Ovary (tissue), 3 donors: ENCODE results near the gene XYLT1.

Experiments used
- POLR2A ChIP-seq: fragments of 450-650 bp; IDR thresholded peaks from one replicate; pipeline ENCODE4 v1.6.1; 2017; ENCODE audit warnings: antibody characterized with exemption, mild to moderate bottlenecking, moderate library complexity
- TF ChIP-seq, protein P1 (sequence below), 3 donors: fragments of 450-650 bp in 2 of 3; fragments of 200-600 bp in 1 of 3; IDR thresholded peaks; one replicate each; pipeline versions ENCODE4 v1.5.1 to v1.8.0; 2016 to 2022; ENCODE audit warnings: antibody characterized with exemption in 3 of 3, mild to moderate bottlenecking in 1 of 3
- donor health status: DM: no; HTN: no; CAD: no.

DNA sequence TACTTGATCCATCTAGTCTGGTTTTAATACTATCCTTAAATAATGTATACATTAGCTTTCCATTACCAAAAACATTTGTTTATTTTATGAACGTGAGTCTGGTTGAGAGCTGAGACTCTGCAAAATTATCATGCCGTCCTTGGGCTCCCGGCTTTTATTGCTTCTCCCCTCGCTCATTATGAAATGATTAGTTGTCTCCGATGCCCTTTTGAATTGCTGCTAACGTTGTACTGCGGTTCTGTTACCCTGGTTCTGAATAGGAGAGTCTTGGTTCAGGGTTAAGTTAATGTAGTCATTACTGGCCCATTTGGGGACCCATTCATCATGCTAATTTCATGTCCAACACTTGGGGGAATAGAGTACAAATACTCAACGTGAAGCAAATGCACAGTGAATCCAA is 12.8 kb downstream of the XYLT1 start:
- TF ChIP-seq, protein P1, sequence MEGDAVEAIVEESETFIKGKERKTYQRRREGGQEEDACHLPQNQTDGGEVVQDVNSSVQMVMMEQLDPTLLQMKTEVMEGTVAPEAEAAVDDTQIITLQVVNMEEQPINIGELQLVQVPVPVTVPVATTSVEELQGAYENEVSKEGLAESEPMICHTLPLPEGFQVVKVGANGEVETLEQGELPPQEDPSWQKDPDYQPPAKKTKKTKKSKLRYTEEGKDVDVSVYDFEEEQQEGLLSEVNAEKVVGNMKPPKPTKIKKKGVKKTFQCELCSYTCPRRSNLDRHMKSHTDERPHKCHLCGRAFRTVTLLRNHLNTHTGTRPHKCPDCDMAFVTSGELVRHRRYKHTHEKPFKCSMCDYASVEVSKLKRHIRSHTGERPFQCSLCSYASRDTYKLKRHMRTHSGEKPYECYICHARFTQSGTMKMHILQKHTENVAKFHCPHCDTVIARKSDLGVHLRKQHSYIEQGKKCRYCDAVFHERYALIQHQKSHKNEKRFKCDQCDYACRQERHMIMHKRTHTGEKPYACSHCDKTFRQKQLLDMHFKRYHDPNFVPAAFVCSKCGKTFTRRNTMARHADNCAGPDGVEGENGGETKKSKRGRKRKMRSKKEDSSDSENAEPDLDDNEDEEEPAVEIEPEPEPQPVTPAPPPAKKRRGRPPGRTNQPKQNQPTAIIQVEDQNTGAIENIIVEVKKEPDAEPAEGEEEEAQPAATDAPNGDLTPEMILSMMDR (IDR thresholded peaks at IDR 0.05) = no peak
- TF ChIP-seq POLR2A = no peak
